Mesendoderm (in vitro differentiated cells): Measurements from ENCODE around the gene NEGR1. TPM values are rescaled to one million over a fixed set of nuclear protein-coding genes. Genes with fewer than 3 reads are reported as not detected.

ENCODE experiments used
- DNase-seq: peaks from one replicate; pipeline ENCODE4 v3.0.0; 2013
- H2AK5ac ChIP-seq: 2 replicates; pipeline ENCODE4 v1.6.1; 2013; ENCODE audit warnings: low read length, inconsistent platforms
- H2BK120ac ChIP-seq: 2 replicates; pipeline ENCODE4 v1.6.1; 2013; ENCODE audit warnings: low read depth, mild to moderate bottlenecking, low read length, moderate library complexity, mixed read lengths
- H2BK15ac ChIP-seq: replicated peaks from 2 replicates; pipeline ENCODE4 v1.6.1; 2013; ENCODE audit warnings: low read depth, mild to moderate bottlenecking, moderate library complexity
- H2BK5ac ChIP-seq: 2 replicates; pipeline ENCODE4 v1.6.1; 2013; ENCODE audit warnings: low read length, inconsistent platforms
- H3K18ac ChIP-seq: 2 replicates; pipeline ENCODE4 v1.6.1; 2013; ENCODE audit warnings: mild to moderate bottlenecking, low read length, mixed read lengths
- H3K23ac ChIP-seq: one replicate; pipeline ENCODE4 v1.6.1; 2013; ENCODE audit warnings: low read length
- H3K27ac ChIP-seq: 2 replicates; pipeline ENCODE4 v1.5.1; 2013; ENCODE audit warnings: low read depth, mild to moderate bottlenecking, inconsistent platforms, low read length, moderate library complexity
- H3K27me3 ChIP-seq: 2 replicates; pipeline ENCODE4 v1.6.1; 2013; ENCODE audit warnings: low read length, control low read depth, mild to moderate bottlenecking, inconsistent platforms; ENCODE audit not compliant: insufficient read depth, poor library complexity
- H3K36me3 ChIP-seq: 2 replicates; pipeline ENCODE4 v1.6.1; 2013; ENCODE audit warnings: low read length, inconsistent platforms; ENCODE audit not compliant: control insufficient read depth, insufficient read depth
- H3K4ac ChIP-seq: one replicate; pipeline ENCODE4 v1.6.1; 2013; ENCODE audit warnings: low read depth, mild to moderate bottlenecking, low read length, moderate library complexity
- H3K4me1 ChIP-seq: 2 replicates; pipeline ENCODE4 v1.6.1; 2013; ENCODE audit warnings: low read depth, low read length, inconsistent platforms; ENCODE audit not compliant: control insufficient read depth
- H3K4me2 ChIP-seq: 2 replicates; pipeline ENCODE4 v1.6.1; 2013; ENCODE audit warnings: low read length
- H3K4me3 ChIP-seq: 2 replicates; pipeline ENCODE4 v1.5.1; 2013; ENCODE audit warnings: mild to moderate bottlenecking, low read length
- H3K56ac ChIP-seq: one replicate; pipeline ENCODE4 v1.6.1; 2013; ENCODE audit warnings: low read length
- H3K79me1 ChIP-seq: 2 replicates; pipeline ENCODE4 v1.6.1; 2013; ENCODE audit warnings: low read length, inconsistent platforms
- H3K79me2 ChIP-seq: 2 replicates; pipeline ENCODE4 v1.6.1; 2013; ENCODE audit warnings: mild to moderate bottlenecking, low read length; ENCODE audit not compliant: control insufficient read depth, insufficient read depth
- H3K9ac ChIP-seq: 2 replicates; pipeline ENCODE4 v1.6.1; 2013; ENCODE audit warnings: low read length, inconsistent platforms
- H4K5ac ChIP-seq: one replicate; pipeline ENCODE4 v1.6.1; 2013; ENCODE audit warnings: low read length
- H4K8ac ChIP-seq: one replicate; pipeline ENCODE4 v1.6.1; 2013; ENCODE audit warnings: low read depth, mild to moderate bottlenecking, control low read depth, low read length, moderate library complexity
- WGBS: extraction: QIAGEN DNeasy Blood & Tissue Kit; methylation state at CpG from one replicate; pipeline ENCODE4 v1.1.7; 2013; ENCODE audit warnings: low lambda C conversion rate, missing lambda C conversion rate; ENCODE audit not compliant: insufficient coverage; ENCODE audit errors: extremely low coverage; 5-methylcytosine and 5-hydroxymethylcytosine counted together
- polyA plus RNA-seq, 2 experiments: library from polyadenylated mRNA; stranded (reverse); fragments of 200-250 nt; gene quantifications; one replicate each; pipeline ENCODE4 v1.2.3, GENCODE V29; 2013

Gene NEGR1
- 0.94 TPM for polyA plus RNA-seq (2013, experiment 1 of 2)
- 0.91 TPM for polyA plus RNA-seq (2013, experiment 2 of 2)

DNA sequence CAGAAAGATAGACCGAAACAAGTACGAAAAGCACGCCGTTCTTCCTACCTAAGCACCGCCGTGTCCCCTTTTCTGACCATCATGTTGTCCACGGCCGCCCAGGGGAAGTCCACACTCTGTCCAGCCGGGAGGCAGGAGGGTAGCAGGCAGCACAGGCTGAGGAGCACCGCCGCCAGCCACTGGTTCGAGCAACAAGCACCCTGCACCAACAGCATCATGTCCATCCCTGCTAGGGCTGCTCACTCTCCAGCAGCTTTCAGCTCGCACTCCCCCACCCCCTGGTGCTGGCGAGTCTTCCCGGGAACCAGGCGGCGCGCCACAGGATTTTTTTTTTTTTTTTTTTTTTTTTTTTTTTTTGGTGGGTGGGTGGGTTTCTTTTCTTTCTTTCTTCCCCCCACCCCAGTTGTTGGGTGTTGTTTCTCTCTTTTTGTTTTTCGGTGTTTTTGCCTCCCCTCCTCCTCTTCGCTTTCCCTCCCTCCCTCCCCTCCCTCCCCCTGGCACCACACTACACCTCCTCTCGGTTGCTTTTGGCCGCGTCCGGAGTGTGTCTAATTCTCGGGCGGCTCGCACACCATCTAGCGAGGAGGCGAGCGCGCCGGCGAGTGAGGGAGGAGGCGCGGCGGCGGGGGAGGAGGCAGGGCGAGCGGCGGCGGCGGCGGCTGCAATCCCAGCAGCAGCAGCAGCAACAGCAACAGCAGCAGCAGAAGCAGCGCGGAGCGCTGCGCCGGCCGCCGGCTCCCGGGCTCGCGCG is at the start of gene NEGR1:
Gene NEGR1, minus strand, starts transcription at position 269 of the 751 bp plus-strand sequence.
- Histone ChIP-seq H3K4me3 (peak within 1 kb of the TSS; percentile 80), H2BK5ac (peak within 1 kb of the TSS; percentile 29), H3K79me1 (no peaks in the 10 kb centered on the region), H3K18ac (peak within 1 kb of the TSS; percentile 2), H3K23ac (no peak within 1 kb of the TSS), H3K79me2 (no peaks in the 10 kb centered on the region), H3K4me1 (no peaks in the 10 kb centered on the region), H2BK120ac (no peak within 1 kb of the TSS), H3K27me3 (no peaks in the 10 kb centered on the region), H3K27ac (peak within 1 kb of the TSS; percentile 5), H4K5ac (no peak within 1 kb of the TSS), H3K4me2 (peak within 1 kb of the TSS; percentile 79), H3K4ac (no peak within 1 kb of the TSS), H4K8ac (no peak within 1 kb of the TSS), H2AK5ac (no peak within 1 kb of the TSS), H3K9ac (peak within 1 kb of the TSS; percentile 74), H3K56ac (peak within 1 kb of the TSS; percentile 90), H3K36me3 (no peaks in the 10 kb centered on the region), H2BK15ac (no peak within 1 kb of the TSS)
- peak; percentile 95 for DNase-seq
- WGBS: no CpG with 5 or more reads among the region's 54 CpGs

GRCh38 chr1:72326494-72326893 is 44.2 kb upstream of the NEGR1 start:
- Histone ChIP-seq H2BK15ac (no peak overlapping the region), H3K4me3 (no peak overlapping the region), H3K27ac (no peak overlapping the region), H3K56ac (no peak overlapping the region), H3K18ac (no peak overlapping the region), H3K27me3 (no peaks in the 10 kb centered on the region), H4K8ac (no peak overlapping the region), H4K5ac (no peak overlapping the region), H2AK5ac (no peak overlapping the region), H3K4me2 (no peak overlapping the region), H3K23ac (no peak overlapping the region), H3K79me2 (no peaks in the 10 kb centered on the region), H2BK120ac (no peak overlapping the region), H3K9ac (no peak overlapping the region), H2BK5ac (no peak overlapping the region), H3K79me1 (no peaks in the 10 kb centered on the region), H3K4me1 (no peaks in the 10 kb centered on the region), H3K4ac (no peak overlapping the region), H3K36me3 (no peaks in the 10 kb centered on the region)
- no peak for DNase-seq
- WGBS: no CpG with 5 or more reads among the region's 2 CpGs

DNA sequence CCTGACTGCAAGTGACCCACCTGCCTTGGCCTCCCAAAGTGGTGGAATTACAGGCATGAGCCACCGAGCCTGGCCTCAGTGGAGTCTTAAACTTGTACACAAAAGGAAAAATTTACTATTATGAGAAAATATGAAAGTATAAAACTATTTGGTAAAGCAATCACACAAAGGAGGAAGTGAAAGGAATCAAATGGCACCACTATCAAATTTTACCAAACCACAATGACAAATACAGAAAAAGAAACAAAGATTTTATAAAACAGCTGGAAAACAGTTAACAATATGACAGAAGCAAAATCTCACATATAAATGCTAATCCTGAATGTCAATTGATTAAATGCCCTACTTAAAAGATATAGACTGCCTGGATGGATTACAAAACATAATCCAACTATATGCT is 42.1 kb upstream of the NEGR1 start:
- WGBS: no CpG with 5 or more reads among the region's 1 CpG
- H3K36me3 ChIP-seq: no peaks in the 10 kb centered on the region
- no peak overlapping the region for H2BK120ac ChIP-seq
- H3K23ac ChIP-seq: no peak overlapping the region
- no peaks in the 10 kb centered on the region for H3K27me3 ChIP-seq
- H3K27ac ChIP-seq: no peak overlapping the region
- H3K79me1 ChIP-seq: no peaks in the 10 kb centered on the region
- no peak overlapping the region for H2BK5ac ChIP-seq
- no peak overlapping the region for H2AK5ac ChIP-seq
- no peak overlapping the region for H3K9ac ChIP-seq
- H3K79me2 ChIP-seq: no peaks in the 10 kb centered on the region
- no peak overlapping the region for H4K5ac ChIP-seq
- H3K18ac ChIP-seq: no peak overlapping the region
- no peak overlapping the region for H2BK15ac ChIP-seq
- H3K56ac ChIP-seq: no peak overlapping the region
- no peak for DNase-seq
- no peak overlapping the region for H3K4ac ChIP-seq
- no peaks in the 10 kb centered on the region for H3K4me1 ChIP-seq
- H4K8ac ChIP-seq: no peak overlapping the region
- H3K4me3 ChIP-seq: no peak overlapping the region
- H3K4me2 ChIP-seq: no peak overlapping the region

DNA sequence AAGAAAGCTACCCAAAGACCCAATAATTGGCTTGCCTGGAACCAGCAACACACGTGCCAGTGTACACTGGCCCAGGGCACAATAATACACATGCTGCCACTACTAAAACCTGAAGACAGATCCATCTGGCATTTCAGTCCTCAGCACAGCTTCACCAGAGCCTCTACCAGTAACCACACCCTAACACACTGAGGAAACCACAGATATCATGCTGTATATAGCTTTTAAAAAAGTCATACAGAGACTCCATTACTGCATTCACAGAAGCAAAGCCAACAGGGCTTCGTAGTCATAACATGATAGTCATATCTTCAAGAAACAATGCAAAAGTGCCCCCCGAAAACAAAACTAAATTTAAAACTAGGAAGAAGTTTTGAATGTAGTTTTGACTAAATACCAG is 40.6 kb upstream of the NEGR1 start:
- Histone ChIP-seq H3K56ac (no peak overlapping the region), H3K4me3 (no peak overlapping the region), H2AK5ac (no peak overlapping the region), H4K5ac (no peak overlapping the region), H3K36me3 (no peaks in the 10 kb centered on the region), H3K79me2 (no peaks in the 10 kb centered on the region), H3K4me2 (no peak overlapping the region), H3K23ac (no peak overlapping the region), H3K4me1 (no peaks in the 10 kb centered on the region), H3K79me1 (no peaks in the 10 kb centered on the region), H4K8ac (no peak overlapping the region), H3K18ac (no peak overlapping the region), H2BK15ac (no peak overlapping the region), H2BK120ac (no peak overlapping the region), H3K9ac (no peak overlapping the region), H3K27ac (no peak overlapping the region), H2BK5ac (no peak overlapping the region), H3K4ac (no peak overlapping the region), H3K27me3 (no peaks in the 10 kb centered on the region)
- no CpG with 5 or more reads among the region's 3 CpGs for WGBS
- DNase-seq: no peak

- H4K5ac ChIP-seq: no peak overlapping the region
- no peak overlapping the region for H4K8ac ChIP-seq
- WGBS: no CpG with 5 or more reads among the region's 2 CpGs
- no peak overlapping the region for H2AK5ac ChIP-seq
- no peaks in the 10 kb centered on the region for H3K79me1 ChIP-seq
- H3K4me1 ChIP-seq: no peaks in the 10 kb centered on the region
- H3K18ac ChIP-seq: no peak overlapping the region
- no peak overlapping the region for H3K56ac ChIP-seq
- no peak overlapping the region for H3K4me2 ChIP-seq
- H3K79me2 ChIP-seq: no peaks in the 10 kb centered on the region
- no peak overlapping the region for H3K9ac ChIP-seq
- H3K36me3 ChIP-seq: no peaks in the 10 kb centered on the region
- DNase-seq: no peak
- no peak overlapping the region for H3K23ac ChIP-seq
- H3K4ac ChIP-seq: no peak overlapping the region
- no peak overlapping the region for H3K4me3 ChIP-seq
- no peak overlapping the region for H2BK120ac ChIP-seq
- H2BK5ac ChIP-seq: no peak overlapping the region
- H3K27ac ChIP-seq: no peak overlapping the region
- no peak overlapping the region for H2BK15ac ChIP-seq
- H3K27me3 ChIP-seq: no peaks in the 10 kb centered on the region
Measured at GRCh38 chr1:72296501-72296900, 14.2 kb upstream of the NEGR1 start.

DNA sequence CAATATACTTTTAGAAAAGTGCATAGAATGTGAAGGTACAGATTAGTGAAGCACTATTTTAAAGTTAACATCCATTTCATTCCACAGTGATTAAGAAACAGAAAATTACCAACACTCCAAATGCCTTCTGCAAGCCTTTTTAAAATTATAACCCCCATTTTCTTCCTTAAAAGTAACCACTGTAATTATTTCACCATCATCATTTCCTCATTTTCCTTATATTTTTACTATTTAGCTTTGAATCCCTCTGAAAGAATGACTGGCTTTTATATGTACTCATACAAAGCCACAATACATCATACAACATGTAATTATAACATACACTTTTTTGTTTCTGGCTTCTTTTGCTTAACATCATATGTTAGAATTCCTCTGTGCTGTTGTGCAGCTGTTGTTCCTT is 6.5 kb upstream of the NEGR1 start:
- Histone ChIP-seq H2AK5ac (no peak overlapping the region), H2BK5ac (no peak overlapping the region)
- DNase-seq: no peak

More for the DNA sequence above, 6.5 kb upstream of the NEGR1 start:
- no peak overlapping the region for H3K4ac ChIP-seq
- H3K79me2 ChIP-seq: no peaks in the 10 kb centered on the region
- H3K56ac ChIP-seq: no peak overlapping the region
- H4K5ac ChIP-seq: no peak overlapping the region
- H4K8ac ChIP-seq: no peak overlapping the region
- H3K36me3 ChIP-seq: no peaks in the 10 kb centered on the region
- H3K18ac ChIP-seq: no peak overlapping the region
- no peak overlapping the region for H3K27ac ChIP-seq
- no peak overlapping the region for H3K23ac ChIP-seq
- H3K9ac ChIP-seq: no peak overlapping the region
- H3K4me1 ChIP-seq: no peaks in the 10 kb centered on the region
- H3K4me3 ChIP-seq: no peak overlapping the region
- H3K4me2 ChIP-seq: no peak overlapping the region
- no peaks in the 10 kb centered on the region for H3K79me1 ChIP-seq
- H2BK15ac ChIP-seq: no peak overlapping the region
- H3K27me3 ChIP-seq: no peaks in the 10 kb centered on the region
- H2BK120ac ChIP-seq: no peak overlapping the region
